Activated naive CD8-positive, alpha-beta T cell treated with anti-CD3 and anti-CD28 coated beads, Interleukin-2, amount 10 ng/mL, durations not matched to agents 7 days and 5 days (primary cell): ENCODE results near the gene SPAG16. TPM values are rescaled to one million over a fixed set of nuclear protein-coding genes. Genes with fewer than 3 reads are reported as not detected.

Source experiments
- ATAC-seq: fragments of 150-1000 bp; cut with Tn5 transposase; one replicate; pipeline ENCODE4 v1.10.0; 2021; ENCODE audit warnings: low read depth, moderate library complexity
- POLR2A ChIA-PET: fragments of 350-600 bp; sonication (Branson Sonifier 250); formaldehyde crosslinking; loops from one replicate; lab custom pipeline; 2021; ENCODE audit warnings: antibody characterized with exemption; lab: Charles Lee
- DNase-seq: peaks from one replicate; pipeline ENCODE4 v3.0.0; 2021
- H3K27ac Mint-ChIP-seq: one replicate; pipeline ENCODE4 v1.8.0; 2022; ENCODE audit warnings: mild to moderate bottlenecking, mixed read lengths
- H3K27me3 Mint-ChIP-seq: one replicate; pipeline ENCODE4 v1.8.0; 2022; ENCODE audit warnings: mild to moderate bottlenecking, moderate library complexity, mixed read lengths
- H3K36me3 Mint-ChIP-seq: one replicate; pipeline ENCODE4 v1.8.0; 2021; ENCODE audit warnings: mild to moderate bottlenecking, mixed read lengths
- H3K4me1 Mint-ChIP-seq: one replicate; pipeline ENCODE4 v1.8.0; 2021; ENCODE audit warnings: mixed read lengths
- H3K4me3 Mint-ChIP-seq: one replicate; pipeline ENCODE4 v1.8.0; 2022; ENCODE audit warnings: mild to moderate bottlenecking, moderate library complexity, mixed read lengths
- H3K9me3 Mint-ChIP-seq: one replicate; pipeline ENCODE4 v1.8.0; 2021; ENCODE audit warnings: mixed read lengths
- total RNA-seq, 2 experiments: library from RNA; stranded (reverse); gene quantifications; one replicate each; pipeline ENCODE4 v1.2.3, GENCODE V29; 2021

Gene SPAG16
- total RNA-seq, 2 experiments from 2014 or later = 10.9 to 12.6 TPM

GRCh38 chr2:214107726-214108125, 823.5 kb downstream of the SPAG16 start:
- Mint-ChIP-seq H3K27me3 (no peaks in the 10 kb centered on the region), H3K27ac (no peak overlapping the region), H3K4me1 (peaks cover 3% of the 10 kb centered on the region), H3K9me3 (peaks cover 1% of the 10 kb centered on the region), H3K36me3 (no peaks in the 10 kb centered on the region), H3K4me3 (no peak overlapping the region)
- DNase-seq (no peak), ATAC-seq (no peak)
- POLR2A ChIA-PET = no interaction called here

GRCh38 chr2:214108598-214108997, 824.3 kb downstream of the SPAG16 start:
- H3K27me3 Mint-ChIP-seq = no peaks in the 10 kb centered on the region
- H3K4me1 Mint-ChIP-seq = no peaks in the 10 kb centered on the region
- POLR2A ChIA-PET = no interaction called here
- H3K27ac Mint-ChIP-seq = no peak overlapping the region
- no peak overlapping the region for H3K4me3 Mint-ChIP-seq
- no peak for DNase-seq
- no peak for ATAC-seq
- H3K36me3 Mint-ChIP-seq = no peaks in the 10 kb centered on the region
- H3K9me3 Mint-ChIP-seq = peaks cover 1% of the 10 kb centered on the region

GRCh38 chr2:214117054-214117453, 832.8 kb downstream of the SPAG16 start:
- Mint-ChIP-seq H3K36me3 (no peaks in the 10 kb centered on the region), H3K27me3 (no peaks in the 10 kb centered on the region), H3K9me3 (peaks cover 5% of the 10 kb centered on the region), H3K4me1 (no peaks in the 10 kb centered on the region), H3K4me3 (no peak overlapping the region), H3K27ac (no peak overlapping the region)
- POLR2A ChIA-PET = no interaction called here
- no peak for ATAC-seq
- no peak for DNase-seq

- Mint-ChIP-seq H3K27me3 (no peaks in the 10 kb centered on the region), H3K4me1 (no peaks in the 10 kb centered on the region), H3K9me3 (no peaks in the 10 kb centered on the region), H3K27ac (no peak overlapping the region), H3K36me3 (no peaks in the 10 kb centered on the region), H3K4me3 (no peak overlapping the region)
- ATAC-seq (no peak), DNase-seq (no peak)
- POLR2A ChIA-PET = no interaction called here
Measured at GRCh38 chr2:214126135-214126534, 841.9 kb downstream of the SPAG16 start.

GRCh38 chr2:214127170-214127569, 842.9 kb downstream of the SPAG16 start:
- no peaks in the 10 kb centered on the region for H3K4me1 Mint-ChIP-seq
- H3K9me3 Mint-ChIP-seq = no peaks in the 10 kb centered on the region
- ATAC-seq (no peak), DNase-seq (no peak)
- H3K27me3 Mint-ChIP-seq = no peaks in the 10 kb centered on the region
- no peak overlapping the region for H3K27ac Mint-ChIP-seq
- H3K4me3 Mint-ChIP-seq = no peak overlapping the region
- POLR2A ChIA-PET = no interaction called here
- no peaks in the 10 kb centered on the region for H3K36me3 Mint-ChIP-seq

GRCh38 chr2:214127571-214127970, 843.3 kb downstream of the SPAG16 start:
- Mint-ChIP-seq H3K4me3 (no peak overlapping the region), H3K36me3 (no peaks in the 10 kb centered on the region)

GRCh38 chr2:214128040-214128439, 843.8 kb downstream of the SPAG16 start:
- no peak for DNase-seq
- POLR2A ChIA-PET = no interaction called here
- no peak for ATAC-seq
- no peak overlapping the region for H3K4me3 Mint-ChIP-seq
- H3K27me3 Mint-ChIP-seq = no peaks in the 10 kb centered on the region
- H3K4me1 Mint-ChIP-seq = no peaks in the 10 kb centered on the region
- H3K36me3 Mint-ChIP-seq = no peaks in the 10 kb centered on the region
- no peaks in the 10 kb centered on the region for H3K9me3 Mint-ChIP-seq
- no peak overlapping the region for H3K27ac Mint-ChIP-seq

More at GRCh38 chr2:214127571-214127970, 843.3 kb downstream of the SPAG16 start:
- H3K9me3 Mint-ChIP-seq = no peaks in the 10 kb centered on the region
- POLR2A ChIA-PET = no interaction called here
- no peaks in the 10 kb centered on the region for H3K4me1 Mint-ChIP-seq
- DNase-seq (no peak), ATAC-seq (no peak)
- H3K27me3 Mint-ChIP-seq = no peaks in the 10 kb centered on the region
- H3K27ac Mint-ChIP-seq = no peak overlapping the region

GRCh38 chr2:214130114-214130513, 845.9 kb downstream of the SPAG16 start:
- DNase-seq (no peak), ATAC-seq (no peak)
- Mint-ChIP-seq H3K27ac (no peak overlapping the region), H3K27me3 (no peaks in the 10 kb centered on the region), H3K4me1 (no peaks in the 10 kb centered on the region), H3K36me3 (no peaks in the 10 kb centered on the region), H3K4me3 (no peak overlapping the region), H3K9me3 (no peaks in the 10 kb centered on the region)
- POLR2A ChIA-PET = no interaction called here

- POLR2A ChIA-PET = no interaction called here
- no peaks in the 10 kb centered on the region for H3K9me3 Mint-ChIP-seq
- DNase-seq (no peak), ATAC-seq (no peak)
- H3K36me3 Mint-ChIP-seq = no peaks in the 10 kb centered on the region
- H3K4me3 Mint-ChIP-seq = no peak overlapping the region
- no peak overlapping the region for H3K27ac Mint-ChIP-seq
- no peaks in the 10 kb centered on the region for H3K4me1 Mint-ChIP-seq
- no peaks in the 10 kb centered on the region for H3K27me3 Mint-ChIP-seq
Measured at GRCh38 chr2:214135966-214136365, 851.7 kb downstream of the SPAG16 start.

- POLR2A ChIA-PET = no interaction called here
- Mint-ChIP-seq H3K9me3 (no peaks in the 10 kb centered on the region), H3K27ac (no peak overlapping the region), H3K4me1 (no peaks in the 10 kb centered on the region), H3K27me3 (no peaks in the 10 kb centered on the region), H3K4me3 (no peak overlapping the region), H3K36me3 (no peaks in the 10 kb centered on the region)
- DNase-seq (no peak), ATAC-seq (no peak)
Measured at GRCh38 chr2:214138779-214139178, 854.5 kb downstream of the SPAG16 start.

- ATAC-seq = no peak
- POLR2A ChIA-PET = no interaction called here
Measured at GRCh38 chr2:214139630-214140284, 855.5 kb downstream of the SPAG16 start.

GRCh38 chr2:214156971-214157370, 872.7 kb downstream of the SPAG16 start:
- no peaks in the 10 kb centered on the region for H3K27me3 Mint-ChIP-seq
- POLR2A ChIA-PET = no interaction called here

More at GRCh38 chr2:214139630-214140284, 855.5 kb downstream of the SPAG16 start:
- Mint-ChIP-seq H3K36me3 (no peaks in the 10 kb centered on the region), H3K4me1 (no peaks in the 10 kb centered on the region), H3K9me3 (no peaks in the 10 kb centered on the region), H3K27me3 (no peaks in the 10 kb centered on the region), H3K4me3 (no peak overlapping the region), H3K27ac (no peak overlapping the region)
- DNase-seq = no peak

GRCh38 chr2:214158851-214159250, 874.6 kb downstream of the SPAG16 start:
- Mint-ChIP-seq H3K4me3 (no peak overlapping the region), H3K9me3 (no peaks in the 10 kb centered on the region), H3K4me1 (no peaks in the 10 kb centered on the region), H3K27ac (no peak overlapping the region), H3K36me3 (no peaks in the 10 kb centered on the region), H3K27me3 (no peaks in the 10 kb centered on the region)
- POLR2A ChIA-PET = no interaction called here
- ATAC-seq = no peak
- DNase-seq = no peak

More at GRCh38 chr2:214156971-214157370, 872.7 kb downstream of the SPAG16 start:
- ATAC-seq (no peak), DNase-seq (no peak)
- Mint-ChIP-seq H3K9me3 (no peaks in the 10 kb centered on the region), H3K36me3 (no peaks in the 10 kb centered on the region), H3K4me1 (no peaks in the 10 kb centered on the region), H3K4me3 (no peak overlapping the region), H3K27ac (no peak overlapping the region)

GRCh38 chr2:214169281-214169680, 885.0 kb downstream of the SPAG16 start:
- ATAC-seq = no peak
- Mint-ChIP-seq H3K9me3 (no peaks in the 10 kb centered on the region), H3K4me3 (no peak overlapping the region), H3K36me3 (no peaks in the 10 kb centered on the region), H3K27me3 (no peaks in the 10 kb centered on the region), H3K27ac (no peak overlapping the region), H3K4me1 (no peaks in the 10 kb centered on the region)
- no peak for DNase-seq
- POLR2A ChIA-PET = no interaction called here
